ENCODE results near the gene ITPR1. TPM values are rescaled to one million over a fixed set of nuclear protein-coding genes. Genes with fewer than 3 reads are reported as not detected.

The ITPR1 gene
- total RNA-seq, 2 donors from 2014 or later = 254 to 283 TPM

GRCh38 chr3:4820296-4821121 lies 327.4 kb downstream of the ITPR1 start:
- no peak overlapping the region for H3K27ac ChIP-seq

DNA sequence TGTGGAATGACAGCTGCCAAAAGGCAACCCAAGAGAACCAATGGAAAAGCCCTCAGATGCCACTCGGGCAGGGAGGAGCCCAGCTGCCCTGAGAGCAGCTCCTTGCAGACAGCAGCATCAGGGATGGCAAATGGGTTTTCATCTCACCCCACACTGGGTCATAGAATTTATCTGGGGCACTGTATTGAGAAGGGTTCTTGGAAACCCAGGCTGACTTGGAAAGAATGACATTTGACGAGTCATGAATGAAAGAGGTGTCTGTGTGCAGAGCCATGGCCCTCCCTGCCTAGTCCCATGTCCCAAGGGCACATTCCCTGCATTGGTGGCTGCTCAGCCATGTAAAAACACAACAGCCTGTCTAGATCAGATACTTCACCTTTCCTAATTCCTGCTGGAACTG lies 328.2 kb downstream of the ITPR1 start:
- Histone ChIP-seq H3K36me3 (peaks cover 43% of the 10 kb centered on the region), H3K4me3 (no peak overlapping the region), H3K27me3 (replicated peaks; ENCODE audit: insufficient read depth) (no peaks in the 10 kb centered on the region), H3K4me1 (ENCODE audit: control insufficient read depth in 1 of 2, low read depth in 2 of 2) (peaks cover 16 to 20% of the 10 kb centered on the region in 2 donors), H3K27ac (no peak overlapping the region), H3K9me3 (no peaks in the 10 kb centered on the region)
- TF ChIP-seq, protein P1, sequence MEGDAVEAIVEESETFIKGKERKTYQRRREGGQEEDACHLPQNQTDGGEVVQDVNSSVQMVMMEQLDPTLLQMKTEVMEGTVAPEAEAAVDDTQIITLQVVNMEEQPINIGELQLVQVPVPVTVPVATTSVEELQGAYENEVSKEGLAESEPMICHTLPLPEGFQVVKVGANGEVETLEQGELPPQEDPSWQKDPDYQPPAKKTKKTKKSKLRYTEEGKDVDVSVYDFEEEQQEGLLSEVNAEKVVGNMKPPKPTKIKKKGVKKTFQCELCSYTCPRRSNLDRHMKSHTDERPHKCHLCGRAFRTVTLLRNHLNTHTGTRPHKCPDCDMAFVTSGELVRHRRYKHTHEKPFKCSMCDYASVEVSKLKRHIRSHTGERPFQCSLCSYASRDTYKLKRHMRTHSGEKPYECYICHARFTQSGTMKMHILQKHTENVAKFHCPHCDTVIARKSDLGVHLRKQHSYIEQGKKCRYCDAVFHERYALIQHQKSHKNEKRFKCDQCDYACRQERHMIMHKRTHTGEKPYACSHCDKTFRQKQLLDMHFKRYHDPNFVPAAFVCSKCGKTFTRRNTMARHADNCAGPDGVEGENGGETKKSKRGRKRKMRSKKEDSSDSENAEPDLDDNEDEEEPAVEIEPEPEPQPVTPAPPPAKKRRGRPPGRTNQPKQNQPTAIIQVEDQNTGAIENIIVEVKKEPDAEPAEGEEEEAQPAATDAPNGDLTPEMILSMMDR (IDR thresholded peaks at IDR 0.05) = no peak
- DNase-seq (ENCODE audit: low spot score) (no peak), ATAC-seq (ENCODE audit: insufficient number of reproducible peaks, low FRiP score, low read depth) (no peak)

More at GRCh38 chr3:4820296-4821121, 327.4 kb downstream of the ITPR1 start:
- DNase-seq (ENCODE audit: low spot score) (no peak), ATAC-seq (ENCODE audit: insufficient number of reproducible peaks, low FRiP score, low read depth) (no peak)
- TF ChIP-seq, protein P1 (IDR thresholded peaks at IDR 0.05) = no peak
- Histone ChIP-seq H3K9me3 (no peaks in the 10 kb centered on the region), H3K27me3 (replicated peaks; ENCODE audit: insufficient read depth) (no peaks in the 10 kb centered on the region), H3K36me3 (peaks cover 45% of the 10 kb centered on the region), H3K4me1 (ENCODE audit: control insufficient read depth in 1 of 2, low read depth in 2 of 2) (peaks cover 9 to 12% of the 10 kb centered on the region in 2 donors), H3K4me3 (no peak overlapping the region)

- no peak overlapping the region for H3K27ac ChIP-seq
- DNase-seq (ENCODE audit: low spot score) (no peak), ATAC-seq (ENCODE audit: insufficient number of reproducible peaks, low FRiP score, low read depth) (no peak)
- no peaks in the 10 kb centered on the region for H3K27me3 ChIP-seq (replicated peaks; ENCODE audit: insufficient read depth)
- H3K4me3 ChIP-seq = no peak overlapping the region
- H3K36me3 ChIP-seq = peaks cover 39% of the 10 kb centered on the region
- TF ChIP-seq, protein P1 (IDR thresholded peaks at IDR 0.05) = no peak
- no peaks in the 10 kb centered on the region for H3K9me3 ChIP-seq
- peaks cover 16 to 27% of the 10 kb centered on the region in 2 donors for H3K4me1 ChIP-seq (ENCODE audit: control insufficient read depth in 1 of 2, low read depth in 2 of 2)
Observed at GRCh38 chr3:4821975-4822374, 328.8 kb downstream of the ITPR1 start.

- no peak overlapping the region for H3K27ac ChIP-seq
- H3K9me3 ChIP-seq = no peaks in the 10 kb centered on the region
- no peak overlapping the region for H3K4me3 ChIP-seq
- no peak for ATAC-seq (ENCODE audit: insufficient number of reproducible peaks, low FRiP score, low read depth)
- H3K27me3 ChIP-seq (replicated peaks; ENCODE audit: insufficient read depth) = no peaks in the 10 kb centered on the region
- peaks cover 17 to 32% of the 10 kb centered on the region in 2 donors for H3K4me1 ChIP-seq (ENCODE audit: control insufficient read depth in 1 of 2, low read depth in 2 of 2)
- TF ChIP-seq, protein P1 (IDR thresholded peaks at IDR 0.05) = no peak
- peaks cover 33% of the 10 kb centered on the region for H3K36me3 ChIP-seq
- DNase-seq (ENCODE audit: low spot score) = no peak
Observed at GRCh38 chr3:4822568-4822967, 329.4 kb downstream of the ITPR1 start.

GRCh38 chr3:4823385-4823784 lies 330.2 kb downstream of the ITPR1 start:
- no peaks in the 10 kb centered on the region for H3K9me3 ChIP-seq
- no peak overlapping the region for H3K4me3 ChIP-seq
- H3K36me3 ChIP-seq = peaks cover 26% of the 10 kb centered on the region
- TF ChIP-seq, protein P1 (IDR thresholded peaks at IDR 0.05) = no peak
- no peaks in the 10 kb centered on the region for H3K27me3 ChIP-seq (replicated peaks; ENCODE audit: insufficient read depth)
- H3K4me1 ChIP-seq (ENCODE audit: control insufficient read depth in 1 of 2, low read depth in 2 of 2) = peaks cover 23 to 41% of the 10 kb centered on the region in 2 donors
- no peak overlapping the region for H3K27ac ChIP-seq
- DNase-seq (ENCODE audit: low spot score) = no peak
- no peak for ATAC-seq (ENCODE audit: insufficient number of reproducible peaks, low FRiP score, low read depth)

Data from thoracic aorta (tissue), 2 donors.